ENCODE measurements around the gene OBP2A.

Gene OBP2A

DNA sequence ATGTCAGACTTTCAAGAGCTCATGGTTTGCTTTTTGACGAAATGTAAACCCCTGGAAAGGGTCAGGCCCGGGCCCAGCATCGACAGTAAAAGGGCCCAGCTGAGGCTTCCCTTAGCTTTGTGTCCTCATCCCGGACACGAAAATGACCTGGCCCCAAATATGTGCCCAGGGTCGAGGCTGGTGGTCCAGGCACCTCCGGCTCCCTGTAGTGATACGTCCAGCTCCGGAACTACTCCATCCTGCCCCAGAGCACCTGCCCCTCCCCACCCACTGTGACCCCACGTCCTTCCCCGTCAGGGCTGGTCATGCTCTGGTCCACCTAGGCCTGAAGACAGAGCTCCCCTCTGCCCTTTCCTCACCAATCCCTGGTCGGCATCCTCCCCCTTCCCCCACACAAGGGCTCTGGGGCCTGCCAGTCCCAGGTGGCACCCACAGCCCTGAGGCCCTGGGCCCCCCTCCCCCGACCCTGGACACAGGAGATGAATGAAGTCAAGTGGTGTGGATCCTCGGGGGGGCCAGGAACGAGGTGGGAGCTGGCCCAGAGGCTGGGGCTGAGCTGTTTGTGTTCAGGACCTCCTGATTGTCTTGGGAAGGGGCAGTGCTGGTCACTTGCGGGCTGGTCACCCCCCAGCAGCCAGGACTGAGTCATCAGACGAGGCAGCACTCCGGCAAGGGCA is 6.2 kb downstream of the OBP2A start:
- no peak for DNase-seq (ENCODE audit: low read depth)

- no peak for DNase-seq (ENCODE audit: low read depth)
Measured at GRCh38 chr9:135552698-135553171, 6.8 kb downstream of the OBP2A start.

DNA sequence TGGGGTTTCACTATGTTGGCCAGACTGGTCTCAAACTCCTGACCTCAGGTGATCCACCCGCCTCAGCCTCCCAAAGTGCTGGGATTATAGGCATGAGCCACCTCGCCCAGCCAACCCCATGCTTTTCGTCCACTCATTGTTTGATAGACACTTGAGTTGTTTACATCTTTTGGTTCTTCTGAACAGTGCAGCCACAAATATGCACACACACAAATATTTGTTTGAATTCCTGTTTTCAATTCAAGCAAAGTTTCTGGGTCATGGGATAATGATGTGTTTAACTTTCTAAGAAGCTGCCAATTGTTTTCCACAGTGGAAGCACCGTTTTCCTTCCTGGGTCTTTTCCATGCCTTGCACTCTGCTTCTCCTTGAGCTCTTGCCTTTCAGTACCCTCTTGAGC is 8.8 kb downstream of the OBP2A start:
- DNase-seq (ENCODE audit: low read depth), result no peak

- no peak for DNase-seq (ENCODE audit: low read depth)
Measured at GRCh38 chr9:135555203-135555602, 9.3 kb downstream of the OBP2A start.

DNA sequence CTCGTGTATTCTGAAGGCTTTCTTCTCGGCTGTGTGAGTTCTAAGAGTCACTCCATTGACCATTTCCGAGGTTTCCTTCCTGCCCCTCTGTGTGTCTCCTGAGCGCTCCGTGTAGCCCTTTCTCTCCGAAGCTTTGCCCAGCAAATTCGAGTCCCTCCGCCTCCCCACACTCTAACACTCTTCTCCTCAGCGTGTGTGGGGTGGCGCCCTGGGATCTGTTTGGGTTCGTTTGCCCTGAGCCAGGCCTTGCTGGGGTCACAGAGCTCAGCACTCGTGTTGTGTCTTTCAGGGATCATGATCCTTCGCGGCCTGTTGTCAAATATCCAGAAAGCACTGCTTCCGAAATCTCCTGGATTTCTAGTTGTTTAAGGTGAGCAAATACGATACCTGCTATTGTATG is 10.0 kb downstream of the OBP2A start:
- no peak for DNase-seq (ENCODE audit: low read depth)

GRCh38 chr9:135559606-135560005 is 13.7 kb downstream of the OBP2A start:
- no peak for DNase-seq (ENCODE audit: low read depth)

GRCh38 chr9:135561391-135562234 is 15.7 kb downstream of the OBP2A start, which contains the start of gene PAEP:
TSS of gene PAEP (plus strand) at chr9:135561756.
- DNase-seq (ENCODE audit: low read depth), result no peak

GRCh38 chr9:135562235-135562745 is 16.4 kb downstream of the OBP2A start:
- no peak for DNase-seq (ENCODE audit: low read depth)

DNA sequence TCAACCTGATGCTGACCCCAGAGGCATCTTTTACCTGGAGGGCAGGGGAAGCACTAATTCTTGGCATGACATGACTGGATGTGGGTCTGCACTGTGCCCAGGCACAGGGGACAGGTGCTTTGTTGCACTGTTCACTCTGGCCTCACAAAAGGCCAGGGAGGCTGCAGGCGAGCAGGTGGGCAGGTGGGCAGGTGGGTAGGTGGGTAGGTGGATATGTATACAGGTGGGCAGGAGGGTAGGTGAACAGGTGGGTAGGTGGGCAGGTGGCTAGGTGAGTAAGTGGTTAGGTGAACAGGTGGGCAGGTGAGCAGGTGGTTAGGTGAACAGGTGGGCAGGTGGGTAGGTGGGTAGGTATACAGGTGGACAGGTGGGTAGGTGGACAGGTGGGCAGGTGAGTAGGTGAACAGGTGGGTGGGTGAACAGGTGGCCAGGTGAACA is 17.1 kb downstream of the OBP2A start:
- DNase-seq (ENCODE audit: low read depth), result no peak

DNA sequence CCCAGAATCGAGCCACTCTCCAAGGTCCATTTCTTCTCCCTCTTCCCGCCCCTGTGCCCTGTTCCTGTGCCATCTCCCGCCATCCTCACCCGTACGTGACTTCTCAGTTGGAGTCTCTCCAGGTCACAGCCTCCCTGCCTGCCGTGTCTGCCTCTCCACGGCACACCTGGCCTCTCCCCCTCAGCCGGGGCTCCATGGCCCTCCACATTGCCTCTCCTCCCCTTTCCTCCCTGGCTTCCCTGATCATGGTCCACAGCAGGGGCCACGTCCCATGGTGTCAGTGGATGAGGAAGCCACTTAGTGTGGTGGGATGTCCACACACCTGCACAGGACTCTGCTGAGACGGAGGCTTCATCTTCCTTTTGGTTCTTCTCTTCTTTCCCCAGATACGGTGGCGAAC is 17.9 kb downstream of the OBP2A start:
- no peak for DNase-seq (ENCODE audit: low read depth)

DNA sequence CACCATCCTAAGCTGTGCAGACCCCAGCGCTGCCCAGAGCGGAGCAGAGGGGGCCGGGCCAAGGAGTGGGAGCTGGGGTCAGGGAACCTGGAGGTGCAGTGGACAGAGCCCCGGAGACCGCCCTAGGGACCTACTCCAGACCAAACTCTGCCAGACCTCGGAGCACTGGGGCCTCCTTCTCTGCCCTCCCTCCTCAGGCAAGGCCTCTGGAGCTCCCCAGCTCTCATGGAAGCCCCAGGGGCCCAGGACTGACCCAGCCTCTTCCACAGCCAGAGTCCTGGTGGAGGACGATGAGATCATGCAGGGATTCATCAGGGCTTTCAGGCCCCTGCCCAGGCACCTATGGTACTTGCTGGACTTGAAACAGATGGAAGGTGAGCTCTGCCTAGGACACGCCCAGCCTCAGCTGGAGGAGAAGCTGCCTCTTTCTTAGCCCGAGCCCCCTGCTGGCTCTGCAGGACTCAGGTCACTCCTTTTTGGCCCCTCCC is 19.3 kb downstream of the OBP2A start:
- DNase-seq (ENCODE audit: low read depth), result no peak

DNA sequence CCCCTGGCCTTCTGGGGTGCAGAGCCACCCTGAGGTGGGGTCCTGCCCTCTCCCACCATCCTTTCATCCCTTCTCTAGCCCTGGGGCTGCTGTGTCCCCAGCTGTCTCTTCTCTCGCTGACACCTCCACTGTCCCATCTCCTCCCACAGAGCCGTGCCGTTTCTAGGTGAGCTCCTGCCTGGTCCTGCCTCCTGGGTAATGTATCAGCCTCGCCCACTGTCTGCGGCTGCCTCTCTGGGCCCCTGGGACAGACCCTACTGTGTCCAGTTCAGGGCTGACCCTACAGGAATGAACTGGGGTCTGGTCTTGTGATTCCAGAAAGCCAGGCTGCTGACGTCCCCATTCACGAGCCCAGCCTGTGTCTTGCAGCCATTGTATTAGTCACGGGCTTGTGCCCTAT is 19.7 kb downstream of the OBP2A start:
- no peak for DNase-seq (ENCODE audit: low read depth)

GRCh38 chr9:135566552-135566951 is 20.6 kb downstream of the OBP2A start:
- no peak for DNase-seq (ENCODE audit: low read depth)

- no peak for DNase-seq (ENCODE audit: low read depth)
Measured at GRCh38 chr9:135567311-135567710, 21.4 kb downstream of the OBP2A start.

- DNase-seq (ENCODE audit: low read depth), result no peak
Measured at GRCh38 chr9:135568026-135568425, 22.1 kb downstream of the OBP2A start.

GRCh38 chr9:135570456-135570855 is 24.5 kb downstream of the OBP2A start:
- DNase-seq (ENCODE audit: low read depth), result no peak

DNA sequence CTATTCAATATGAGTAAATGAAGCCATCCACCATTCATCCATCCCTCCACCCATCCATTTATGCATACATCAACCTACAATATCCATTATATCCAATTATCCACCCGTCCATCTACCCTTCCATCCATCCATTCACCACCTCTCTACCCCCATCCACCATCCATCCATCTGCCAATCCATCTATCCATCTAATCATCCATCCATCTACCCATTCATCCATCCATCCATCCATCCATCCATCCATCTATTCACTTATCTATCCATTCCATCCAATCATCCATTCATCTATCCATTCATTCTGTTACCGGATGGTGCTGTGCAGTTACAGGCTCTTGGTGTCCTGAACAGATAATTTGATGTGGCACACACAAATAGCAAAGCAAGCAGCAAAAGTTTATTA is 26.3 kb downstream of the OBP2A start:
- no peak for DNase-seq (ENCODE audit: low read depth)

DNA sequence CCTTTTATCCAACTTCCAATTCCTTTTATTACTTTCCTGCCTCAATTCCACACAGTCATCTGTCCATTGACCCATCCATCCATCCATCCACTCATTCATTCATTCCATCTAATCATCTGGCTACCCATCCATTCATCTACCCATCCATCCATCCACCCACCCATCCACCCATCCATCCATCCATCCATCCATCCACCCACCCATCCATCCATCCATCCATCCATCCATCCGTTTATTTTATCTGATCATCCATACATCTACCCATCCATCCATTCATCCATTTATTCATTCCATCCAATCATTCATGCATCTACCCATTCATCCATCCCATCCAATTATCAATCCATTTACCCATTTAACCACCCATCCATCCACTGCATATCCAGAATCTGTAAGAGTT is 27.2 kb downstream of the OBP2A start:
- no peak for DNase-seq (ENCODE audit: low read depth)

DNA sequence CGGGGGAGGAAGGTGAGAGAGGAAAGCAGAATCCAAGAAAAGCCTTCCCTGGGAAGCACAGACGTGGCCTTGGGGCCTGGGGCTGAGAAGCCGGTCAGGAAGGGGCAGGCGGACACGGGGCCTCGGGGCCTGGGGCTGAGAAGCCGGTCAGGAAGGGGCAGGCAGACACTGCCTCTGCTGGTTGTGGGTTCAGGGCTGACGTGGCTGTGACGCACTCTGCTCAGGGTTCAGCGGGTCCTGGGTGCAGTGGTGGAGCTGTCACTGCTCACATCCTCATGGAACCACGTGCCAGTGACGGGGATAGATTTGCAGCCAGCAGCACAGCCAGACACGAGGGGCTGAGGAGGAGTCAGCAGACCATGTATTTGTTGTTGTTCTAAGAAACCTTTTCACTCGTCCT is 28.4 kb downstream of the OBP2A start:
- no peak for DNase-seq (ENCODE audit: low read depth)

- DNase-seq (ENCODE audit: low read depth), result no peak
Measured at GRCh38 chr9:135574943-135575342, 29.0 kb downstream of the OBP2A start.

GRCh38 chr9:135575995-135576631 is 30.2 kb downstream of the OBP2A start:
- no peak for DNase-seq (ENCODE audit: low read depth)

GRCh38 chr9:135577256-135577655 is 31.3 kb downstream of the OBP2A start:
- no peak for DNase-seq (ENCODE audit: low read depth)

Measured in HS-5 (cell line).